ENCODE data around the gene GNGT2.

- TF ChIP-seq CTCF (conservative IDR thresholded peaks at IDR 0.05; ENCODE audit: low read length), result no peak
- TF ChIP-seq EZH2phosphoT487 (IDR thresholded peaks at IDR 0.05; ENCODE audit: borderline replicate concordance, low read depth, low read length), result no peak
These were observed 48.0 kb upstream of the GNGT2 start for GRCh38 chr17:49258394-49258793.
